ENCODE data around the gene PPM1A.
"Not testable (repeated sequence)": the region's sequence is repeated elsewhere in the genome, so short reads cannot be mapped to it uniquely, and the experiment has no call there.

PPM1A gene

GRCh38 chr14:60273956-60274355, 24.9 kb downstream of the PPM1A start:
- DNase-seq: no peak

GRCh38 chr14:60274448-60274847, 25.4 kb downstream of the PPM1A start:
- no peak for DNase-seq

GRCh38 chr14:60275932-60276331, 26.9 kb downstream of the PPM1A start:
- no peak for DNase-seq

- no peak for DNase-seq
Measured at GRCh38 chr14:60276347-60276746, 27.3 kb downstream of the PPM1A start.

- DNase-seq: no peak
Measured at GRCh38 chr14:60277605-60278190, 28.7 kb downstream of the PPM1A start.

GRCh38 chr14:60278350-60278749, 29.3 kb downstream of the PPM1A start:
- no peak for DNase-seq

GRCh38 chr14:60287452-60287851, 38.4 kb downstream of the PPM1A start:
- no peak for DNase-seq

- DNase-seq: no peak
Measured at GRCh38 chr14:60288279-60288678, 39.3 kb downstream of the PPM1A start.

GRCh38 chr14:60294411-60295069, 45.5 kb downstream of the PPM1A start:
- DNase-seq: no peak

- no peak for DNase-seq
Measured at GRCh38 chr14:60300019-60300418, 51.0 kb downstream of the PPM1A start.

GRCh38 chr14:60301685-60302084, 52.7 kb downstream of the PPM1A start:
- DNase-seq: no peak

GRCh38 chr14:60302663-60303062, 53.6 kb downstream of the PPM1A start:
- DNase-seq: no peak

GRCh38 chr14:60303745-60304144, 54.7 kb downstream of the PPM1A start:
- DNase-seq: no peak

GRCh38 chr14:60304509-60304908, 55.5 kb downstream of the PPM1A start:
- no peak for DNase-seq

GRCh38 chr14:60309867-60310552, 61.0 kb downstream of the PPM1A start:
- no peak for DNase-seq

- no peak for DNase-seq
Measured at GRCh38 chr14:60311417-60311816, 62.4 kb downstream of the PPM1A start.

GRCh38 chr14:60313093-60313492, 64.1 kb downstream of the PPM1A start:
- DNase-seq: no peak

GRCh38 chr14:60315196-60315990, 66.4 kb downstream of the PPM1A start:
- DNase-seq: no peak

GRCh38 chr14:60317609-60318008, 68.6 kb downstream of the PPM1A start:
- DNase-seq: no peak

- not testable (repeated sequence) for DNase-seq
Measured at GRCh38 chr14:60320860-60321259, 71.8 kb downstream of the PPM1A start.

GRCh38 chr14:60323199-60323896, 74.3 kb downstream of the PPM1A start:
- DNase-seq: no peak

GRCh38 chr14:60324837-60325236, 75.8 kb downstream of the PPM1A start:
- DNase-seq: no peak

GRCh38 chr14:60326274-60326673, 77.3 kb downstream of the PPM1A start:
- DNase-seq: no peak

Data from NCI-H1417 treated with DMSO at 0.1 percent for 48 hours (cell line).